ENCODE measurements around the gene SIAH2. TPM values are rescaled to one million over a fixed set of nuclear protein-coding genes. Genes with fewer than 3 reads are reported as not detected.

The SIAH2 gene
- polyA plus RNA-seq, 4 donors = 19.2 to 21.2 (median 19.9) TPM

DNA sequence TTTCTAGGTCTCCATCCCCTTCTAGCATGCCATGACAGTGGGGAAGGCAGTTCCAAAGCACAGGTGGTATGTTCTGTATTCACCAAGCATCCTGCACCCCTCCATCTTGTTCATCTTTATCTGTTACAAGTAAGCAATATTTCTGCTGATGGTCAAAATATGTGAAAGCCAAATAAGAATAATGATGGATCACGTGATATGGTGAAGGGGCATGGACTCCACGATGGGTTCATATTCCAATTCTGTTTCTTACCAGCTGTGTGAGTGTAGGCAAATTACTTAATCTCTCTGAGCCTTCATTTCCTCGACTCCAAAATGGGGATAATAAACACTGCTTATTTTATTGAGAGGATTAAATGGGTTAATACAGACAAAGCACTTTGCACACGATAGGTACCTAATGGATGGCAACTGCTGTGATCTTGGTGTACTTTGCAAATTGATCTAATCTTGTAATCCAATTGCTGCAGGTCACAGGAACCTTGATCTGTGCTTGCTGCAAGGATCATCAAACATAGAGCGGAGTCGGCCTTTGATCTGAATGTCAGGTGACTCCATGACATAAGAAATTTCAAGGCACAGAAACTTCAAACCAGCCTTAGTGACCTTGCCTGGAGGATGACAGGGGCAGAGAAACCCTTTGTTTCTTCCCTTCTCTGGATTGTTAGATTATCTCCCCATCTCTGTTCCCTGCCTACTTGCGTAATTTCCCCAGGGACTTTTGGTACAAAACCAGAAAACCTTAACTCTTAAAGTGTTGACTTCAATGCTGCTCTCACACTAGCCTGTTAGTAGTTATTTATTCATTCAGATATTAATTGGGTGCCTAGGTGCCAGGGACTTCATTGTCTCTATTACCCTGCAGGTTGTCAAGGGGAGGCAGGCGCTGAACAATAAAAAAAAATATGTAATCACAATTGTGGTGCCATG, 25.8 kb downstream of the SIAH2 start:
- no peak for DNase-seq (ENCODE audit: low read depth in 4 of 4, low spot score in 3 of 4)

DNA sequence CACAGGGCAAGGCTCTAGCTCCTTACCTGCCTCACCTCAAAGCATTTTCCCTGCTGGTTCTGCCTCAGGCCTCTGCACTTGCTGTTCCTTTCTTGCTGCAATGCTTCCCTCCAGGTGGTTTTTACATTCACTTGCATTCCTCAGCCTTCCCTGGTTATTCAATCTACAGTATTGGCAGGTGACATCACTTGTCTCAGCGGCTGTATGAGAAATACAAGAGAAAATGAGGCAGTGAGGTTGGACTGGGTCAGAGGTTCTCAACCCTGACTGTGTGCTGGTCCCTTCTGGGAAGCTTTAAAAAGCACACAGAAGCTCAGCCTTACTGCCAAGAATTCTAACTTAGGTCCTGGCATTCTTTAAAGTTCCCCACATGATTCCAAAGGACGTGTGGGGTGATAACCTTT, 26.7 kb downstream of the SIAH2 start:
- DNase-seq (ENCODE audit: low read depth in 4 of 4, low spot score in 3 of 4) = no peak

DNA sequence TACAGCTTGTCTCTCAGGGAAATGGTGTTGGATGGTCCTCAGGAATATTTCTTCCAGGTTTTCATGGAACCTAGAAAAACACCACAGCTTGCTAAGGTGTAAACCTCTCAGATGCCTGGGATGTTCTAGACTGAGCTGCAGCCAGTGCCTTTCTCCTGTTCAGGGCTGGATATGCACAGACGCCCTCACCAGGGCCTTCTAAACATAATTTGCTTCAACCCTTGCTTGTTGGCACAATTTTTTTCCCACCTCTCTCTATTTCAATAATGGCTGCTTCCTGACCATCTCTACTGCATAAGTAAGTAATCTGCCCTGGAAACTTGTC, 28.2 kb downstream of the SIAH2 start:
- DNase-seq (ENCODE audit: low read depth in 4 of 4, low spot score in 3 of 4) = no peak

DNA sequence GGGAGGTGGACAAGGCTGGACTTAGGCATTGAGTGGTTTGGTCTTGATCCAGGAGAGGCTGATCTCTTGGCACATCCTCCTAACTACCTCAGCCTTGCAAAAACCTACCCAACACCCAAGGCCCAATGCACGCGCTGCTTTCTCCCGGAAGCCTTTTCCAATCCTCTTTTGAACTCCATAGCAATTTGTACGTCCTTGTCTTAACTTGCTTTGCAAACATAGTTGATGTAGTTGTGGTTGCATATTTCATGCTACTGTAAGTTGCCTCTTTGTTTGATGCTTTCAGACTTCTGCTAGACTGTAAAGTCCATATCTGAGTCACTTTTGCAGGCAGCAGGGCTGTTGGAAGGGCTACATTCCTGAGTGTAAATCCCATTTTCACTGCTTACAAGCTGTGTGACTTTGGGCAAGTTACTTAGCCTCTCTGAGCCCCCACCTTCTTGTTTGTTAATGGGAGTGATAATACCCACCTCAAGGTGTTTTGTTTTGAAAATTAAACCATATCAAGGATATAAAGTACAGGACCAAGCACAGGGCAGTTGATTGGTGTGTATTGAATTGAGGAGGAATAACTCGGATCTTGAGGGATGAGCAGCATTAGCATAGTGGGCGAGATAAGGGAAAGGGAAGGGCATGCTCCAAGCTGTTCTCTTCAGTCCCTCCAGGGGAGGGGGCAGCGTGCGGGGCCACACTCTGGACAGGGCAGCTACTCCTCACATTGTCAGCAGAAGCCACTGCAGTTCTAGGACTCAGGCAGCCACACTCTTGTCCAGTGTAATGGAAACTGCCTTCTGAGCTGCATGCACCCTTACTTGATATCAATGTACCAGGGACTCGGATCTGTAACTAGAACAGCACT, 28.8 kb downstream of the SIAH2 start:
- DNase-seq (ENCODE audit: low read depth in 4 of 4, low spot score in 3 of 4) = no peak

DNA sequence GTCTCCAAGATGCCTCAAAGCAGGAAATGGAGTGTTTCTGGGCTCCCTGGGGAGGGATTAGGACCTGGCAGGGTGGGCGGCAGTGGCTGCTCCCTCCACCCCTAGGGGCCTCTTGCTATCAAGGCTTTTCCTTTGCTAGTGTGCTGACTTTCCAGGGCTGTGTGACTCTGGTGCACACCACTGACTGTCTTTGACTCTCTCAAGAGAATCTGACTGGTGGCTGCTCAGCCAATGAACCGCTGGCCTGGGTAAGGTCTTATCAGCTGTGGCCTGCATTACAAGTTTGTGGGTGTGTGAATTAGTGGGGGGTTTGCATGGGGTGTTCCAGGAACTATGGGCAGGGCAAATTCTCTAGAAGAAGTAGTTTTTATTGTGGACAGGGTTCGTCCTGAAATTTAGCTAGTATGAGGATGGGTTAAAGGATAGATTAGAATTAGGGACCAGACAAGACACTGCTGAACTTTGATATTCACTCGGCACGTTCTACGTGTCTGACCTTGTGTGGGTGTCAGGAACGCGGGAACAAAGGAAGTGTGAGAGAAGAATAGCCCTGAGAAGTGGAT, 29.5 kb downstream of the SIAH2 start:
- DNase-seq (ENCODE audit: low read depth in 4 of 4, low spot score in 3 of 4) = no peak

DNA sequence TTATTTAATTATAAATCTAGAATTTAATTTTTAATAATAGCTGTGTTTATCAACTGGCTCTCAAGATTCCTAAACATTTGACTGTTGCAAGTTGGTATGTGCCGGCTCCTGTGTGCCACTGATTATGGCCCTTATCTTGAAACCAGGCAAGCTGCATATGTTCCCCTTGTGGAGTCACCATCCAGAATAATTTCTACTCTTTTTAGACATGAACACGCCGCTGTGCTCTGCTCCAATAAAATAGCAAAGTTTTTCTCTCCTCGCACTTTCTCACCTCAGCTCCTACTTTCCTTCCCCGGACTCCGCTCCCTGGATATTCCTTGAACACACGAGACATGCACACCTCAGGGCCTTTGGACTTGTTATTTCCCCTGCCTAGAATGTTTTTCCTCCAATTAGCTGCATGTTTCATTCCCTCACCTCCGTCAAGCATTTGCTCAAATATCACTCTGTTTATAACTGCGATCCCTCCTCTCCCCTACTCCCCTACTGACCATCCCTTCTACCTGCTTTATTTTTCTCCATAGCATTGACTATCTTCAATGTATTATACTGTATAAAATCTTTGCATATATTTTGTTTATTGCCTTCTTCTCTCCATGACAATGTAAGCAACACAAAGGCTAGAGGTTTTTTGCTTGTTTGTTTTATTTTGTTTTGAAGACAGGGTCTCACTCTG, 33.1 kb downstream of the SIAH2 start:
- no peak for DNase-seq (ENCODE audit: low read depth in 4 of 4, low spot score in 3 of 4)

DNA sequence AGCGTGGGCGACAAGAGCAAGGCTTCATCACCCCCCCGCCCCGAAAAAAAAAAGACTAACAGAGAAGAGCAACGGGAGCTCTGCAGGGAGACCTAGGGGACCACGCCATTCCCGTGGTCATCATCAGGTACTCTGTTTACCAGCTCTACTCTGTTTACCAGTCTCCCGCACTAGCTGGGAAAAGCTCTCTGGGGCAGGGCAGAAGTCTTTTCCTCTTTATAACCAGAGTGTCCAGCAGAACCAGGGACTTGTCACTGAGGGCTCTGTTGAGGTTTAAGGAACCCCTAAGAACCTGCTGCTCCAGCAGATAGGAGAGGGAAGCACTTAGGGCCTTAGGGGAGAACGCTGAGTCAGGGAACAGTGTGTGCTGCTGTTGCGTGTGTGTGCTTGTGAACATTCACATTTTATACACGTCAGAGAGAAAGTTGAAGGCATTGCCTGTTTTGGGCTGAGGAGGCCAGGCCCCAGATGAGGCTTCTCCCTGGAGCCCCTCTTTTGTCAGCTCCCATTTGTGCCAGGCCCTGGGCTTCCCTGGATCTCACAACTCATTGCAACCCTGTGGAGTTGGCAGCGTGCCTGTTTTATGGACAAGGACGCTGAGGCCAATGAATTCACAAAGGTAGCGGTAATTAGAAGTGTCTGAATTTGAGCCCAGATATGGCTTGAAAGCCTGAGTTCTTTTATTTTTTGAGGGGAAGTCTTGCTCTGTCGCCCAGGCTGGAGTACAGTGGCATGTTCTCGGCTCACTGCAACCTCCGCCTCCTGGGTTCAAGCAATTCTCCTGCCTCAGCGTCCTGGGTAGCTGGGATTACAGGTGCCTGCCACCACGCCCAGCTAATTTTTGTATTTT, 35.1 kb downstream of the SIAH2 start:
- DNase-seq (ENCODE audit: low read depth in 4 of 4, low spot score in 3 of 4) = no peak

DNA sequence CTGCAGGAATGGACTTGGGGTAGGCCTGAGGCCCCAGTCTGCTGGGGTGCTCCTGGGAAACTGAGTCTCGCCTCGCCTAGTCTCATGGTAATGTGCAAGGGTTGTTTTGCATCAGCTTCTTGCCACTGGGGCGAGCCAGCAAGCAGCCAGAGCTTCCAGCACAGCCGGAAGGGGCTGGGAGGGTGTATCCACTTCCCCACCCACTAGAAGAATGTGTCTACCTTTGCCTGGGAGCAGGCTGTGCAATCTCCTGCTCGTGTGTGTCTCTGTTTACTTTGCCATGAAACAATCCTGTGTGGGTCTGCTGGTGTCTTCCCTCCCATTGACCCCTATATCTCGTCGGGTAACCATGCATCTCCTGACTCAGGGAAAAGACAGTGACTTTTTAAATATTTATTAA, 37.4 kb downstream of the SIAH2 start:
- no peak for DNase-seq (ENCODE audit: low read depth in 4 of 4, low spot score in 3 of 4)

DNA sequence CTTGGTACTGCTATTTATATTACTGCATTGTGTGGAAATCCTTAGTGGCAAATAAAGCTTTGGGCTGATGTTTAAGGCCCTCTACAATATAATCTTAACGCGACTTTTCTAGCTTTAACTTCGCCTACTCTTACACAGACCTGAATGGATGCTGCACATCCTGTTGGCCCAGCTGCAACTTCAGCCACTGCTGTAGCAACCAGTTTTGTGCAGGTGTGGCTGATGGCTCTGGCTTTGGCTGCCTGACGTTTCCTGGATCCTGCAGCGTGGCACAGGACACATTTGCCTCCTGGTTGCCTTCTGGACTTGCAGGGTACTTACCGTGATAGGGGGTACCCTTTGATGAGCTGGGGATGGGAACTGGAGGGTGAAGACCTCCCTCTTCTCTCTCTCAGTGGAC, 39.0 kb downstream of the SIAH2 start:
- no peak for DNase-seq (ENCODE audit: low read depth in 4 of 4, low spot score in 3 of 4)

DNA sequence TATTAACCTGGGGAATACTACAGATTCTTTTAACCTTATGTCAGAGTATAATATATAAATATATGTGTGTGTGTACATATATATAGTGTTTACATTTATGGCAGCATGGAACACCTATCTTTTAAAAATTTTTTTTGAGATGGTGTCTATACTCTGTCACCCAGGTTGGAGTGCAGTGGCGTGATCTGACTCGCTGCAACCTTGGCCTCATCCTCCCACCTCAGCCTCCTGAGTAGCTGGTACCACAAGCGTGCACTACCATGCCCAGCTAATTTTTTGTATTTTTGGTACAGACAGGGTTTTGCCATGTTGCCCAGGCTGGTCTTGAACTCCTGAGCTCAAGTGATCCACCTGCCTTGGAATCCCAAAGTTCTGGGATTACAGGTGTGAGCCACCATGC, 40.7 kb downstream of the SIAH2 start:
- no peak for DNase-seq (ENCODE audit: low read depth in 4 of 4, low spot score in 3 of 4)

DNA sequence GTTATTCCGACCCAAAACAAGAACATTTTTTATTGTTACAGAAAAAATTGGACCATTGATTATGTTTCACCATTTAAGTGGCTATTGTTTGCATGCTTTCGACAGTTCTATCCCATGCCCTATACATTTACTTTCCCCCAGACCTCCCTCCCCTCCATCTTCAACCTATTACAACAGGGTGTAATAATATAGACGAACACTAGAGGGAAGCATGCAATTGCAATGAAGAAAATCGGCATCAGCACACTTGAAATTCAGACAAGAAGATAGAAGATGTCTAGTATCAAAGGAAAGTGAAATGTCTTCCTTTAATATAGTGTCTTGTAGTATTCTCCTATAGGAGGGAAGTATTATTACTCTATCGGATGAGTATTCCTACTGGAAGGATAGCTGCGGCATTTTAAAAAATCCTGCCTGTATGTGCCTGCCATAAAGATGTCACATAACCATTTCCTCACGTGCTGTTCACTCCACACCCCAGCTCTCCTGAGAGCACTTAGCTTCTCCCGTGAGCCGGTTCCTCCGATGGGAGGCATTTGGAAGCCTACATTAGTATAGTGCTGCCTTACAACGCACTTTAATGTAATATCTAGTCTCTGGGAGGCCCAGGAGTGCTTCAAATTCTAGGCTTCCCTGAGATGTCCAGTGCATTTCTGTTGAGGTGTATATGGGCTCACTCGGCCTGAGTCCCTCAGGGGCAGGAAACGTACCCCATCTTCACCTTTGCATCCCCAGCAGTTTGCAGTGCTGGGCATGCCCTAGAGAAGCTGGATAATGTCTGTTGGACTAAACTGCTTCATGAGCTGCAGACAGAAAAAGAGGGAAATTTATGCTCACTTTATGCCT, 41.5 kb downstream of the SIAH2 start:
- DNase-seq (ENCODE audit: low read depth in 4 of 4, low spot score in 3 of 4) = peak in 2 of 4 donors; percentile 45 to 47

DNA sequence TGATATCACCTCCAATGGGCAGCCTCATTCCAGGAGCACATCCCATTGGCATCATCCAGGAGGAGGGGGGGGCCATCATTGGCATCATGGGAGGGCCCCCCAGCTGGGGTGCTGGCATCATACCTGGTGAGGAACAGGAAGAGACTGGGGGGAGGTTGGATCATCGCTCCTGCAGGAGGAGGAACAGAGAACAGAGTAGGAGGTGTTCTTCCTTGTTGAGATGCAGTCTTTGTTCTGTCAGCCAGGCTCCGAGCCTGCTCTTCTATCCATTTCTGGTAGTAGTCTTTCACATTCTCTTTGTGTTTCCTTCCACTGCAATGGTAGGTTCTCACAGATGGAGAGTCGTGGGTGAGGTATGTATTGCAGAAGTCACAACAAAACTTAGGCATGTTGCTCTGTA, 42.5 kb downstream of the SIAH2 start:
- no peak for DNase-seq (ENCODE audit: low read depth in 4 of 4, low spot score in 3 of 4)

DNA sequence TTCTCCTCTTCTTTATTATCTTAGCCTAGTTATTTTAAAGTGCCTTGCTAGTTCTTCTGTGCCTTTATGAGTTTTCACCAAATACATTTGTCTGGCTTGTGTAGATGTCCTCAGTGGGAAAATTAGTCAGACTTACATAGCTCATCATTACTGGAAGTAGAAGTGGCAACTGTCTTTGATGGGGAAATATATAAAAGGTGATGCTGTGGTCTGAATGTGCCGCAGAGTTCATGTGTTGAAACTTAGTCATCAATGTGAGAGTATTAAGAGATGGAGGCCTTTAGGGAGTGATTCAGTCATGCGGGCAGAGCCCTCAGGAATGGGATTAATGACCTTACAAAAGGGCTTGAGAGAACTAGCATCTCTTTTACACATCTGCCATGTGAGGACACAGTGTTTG, 52.9 kb downstream of the SIAH2 start:
- no peak for DNase-seq (ENCODE audit: low read depth in 4 of 4, low spot score in 3 of 4)

DNA sequence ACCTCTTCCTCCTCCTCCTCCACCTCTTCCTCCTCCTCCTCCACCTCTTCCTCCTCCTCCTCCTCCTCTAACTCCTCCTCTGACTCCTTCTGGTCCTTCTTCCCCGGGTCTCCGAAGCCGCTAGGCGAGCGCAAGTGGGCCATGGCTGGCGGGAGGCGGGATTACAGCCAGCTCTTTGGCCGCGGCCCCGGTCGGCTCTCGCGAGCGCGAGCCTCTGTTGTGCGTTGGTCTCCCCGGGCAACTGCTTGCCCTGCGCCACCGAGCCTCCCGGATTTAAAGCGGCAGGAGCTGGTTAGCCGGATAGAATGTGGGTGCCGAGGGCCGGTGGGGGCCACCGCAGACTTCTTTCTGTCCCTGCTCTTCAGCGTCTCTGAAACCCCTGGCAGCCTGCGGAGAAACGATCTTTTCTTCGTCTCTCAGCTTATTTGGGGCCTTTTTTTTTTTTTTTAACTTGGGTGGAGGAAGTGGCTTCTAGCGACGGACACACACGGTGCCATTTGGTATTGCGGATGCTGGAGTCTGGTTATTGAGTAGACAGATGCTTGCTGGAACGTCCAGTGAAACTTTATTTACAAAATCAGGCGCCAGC, 59.1 kb downstream of the SIAH2 start, which contains the start of gene ERICH6:
ERICH6 (minus strand) TSS at position 165 of the 589 bp plus-strand sequence; CDS start at position 143, 22 bp downstream.
- DNase-seq (ENCODE audit: low read depth in 4 of 4, low spot score in 3 of 4) = peak; percentile 79 to 86 (median 84)

DNA sequence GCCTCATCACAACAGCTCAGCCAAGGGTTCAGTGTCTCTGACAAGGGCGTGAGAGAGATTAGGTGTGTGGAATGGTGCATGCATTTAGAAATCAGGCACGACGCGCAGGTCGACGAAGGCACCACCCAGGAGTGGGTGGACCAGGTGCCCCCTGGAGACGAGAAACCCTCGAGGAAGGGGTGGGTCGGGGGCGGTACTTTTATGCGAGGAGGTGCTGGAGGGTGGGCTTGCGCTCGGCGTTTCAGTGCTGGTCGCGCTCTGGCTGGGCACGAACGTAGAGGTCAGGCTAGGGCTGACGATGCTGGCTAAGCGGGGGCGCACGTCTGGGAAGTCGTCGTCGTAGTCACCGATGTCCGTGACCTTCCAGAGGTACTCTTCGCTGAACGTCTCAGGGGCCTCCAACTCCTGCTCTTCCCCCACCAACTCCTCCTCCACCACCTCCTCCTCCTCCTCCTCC, 59.6 kb downstream of the SIAH2 start:
- peak in 1 of 4 donors; percentile 32 for DNase-seq (ENCODE audit: low read depth in 4 of 4, low spot score in 3 of 4)

DNA sequence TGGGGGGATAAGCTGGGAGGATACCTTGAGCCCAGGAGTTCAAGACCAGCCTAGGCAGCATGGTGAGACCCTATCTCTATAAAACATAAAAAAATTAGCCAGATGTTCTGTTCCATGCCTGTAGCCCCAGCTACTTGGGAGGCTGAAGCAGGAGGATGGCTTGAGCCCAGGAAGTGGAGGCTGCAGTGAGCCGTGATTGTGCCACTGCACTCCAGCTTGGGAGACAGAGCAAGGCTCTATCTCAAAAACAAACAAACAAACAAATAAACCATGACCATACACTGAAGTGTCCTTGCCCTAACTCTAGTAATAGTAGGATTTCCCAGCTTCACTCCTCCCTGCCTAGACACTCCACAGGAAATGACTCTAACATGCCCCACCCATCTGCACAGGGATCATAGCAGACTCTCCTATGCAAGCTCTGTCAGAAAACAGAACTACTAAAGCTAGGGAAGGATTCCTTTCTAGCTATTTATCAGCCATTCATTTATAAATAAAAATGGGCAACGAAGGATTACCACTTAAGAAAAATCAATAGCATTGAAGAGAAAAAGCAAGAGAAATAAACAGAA, 63.8 kb downstream of the SIAH2 start:
- DNase-seq (ENCODE audit: low read depth in 4 of 4, low spot score in 3 of 4) = no peak

DNA sequence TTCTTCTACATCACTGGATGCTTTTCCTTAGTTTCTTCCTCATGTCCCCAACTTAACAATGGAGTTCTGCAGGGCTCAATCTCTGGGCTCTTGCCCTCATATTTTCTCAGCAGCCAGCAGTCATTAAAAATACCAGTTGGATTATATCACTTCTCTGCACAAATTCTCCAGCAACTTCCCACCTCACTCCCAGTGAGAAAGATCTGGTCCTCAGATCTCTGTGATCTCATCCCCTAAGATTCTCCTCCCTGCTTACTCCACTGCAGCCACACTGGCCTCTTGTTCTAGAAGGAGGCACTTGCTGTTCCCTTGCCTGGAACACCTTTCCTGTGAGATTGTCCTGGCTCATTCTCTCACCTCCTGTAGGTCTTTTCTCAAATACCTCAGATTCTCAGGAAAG, 65.3 kb downstream of the SIAH2 start:
- DNase-seq (ENCODE audit: low read depth in 4 of 4, low spot score in 3 of 4) = no peak

DNA sequence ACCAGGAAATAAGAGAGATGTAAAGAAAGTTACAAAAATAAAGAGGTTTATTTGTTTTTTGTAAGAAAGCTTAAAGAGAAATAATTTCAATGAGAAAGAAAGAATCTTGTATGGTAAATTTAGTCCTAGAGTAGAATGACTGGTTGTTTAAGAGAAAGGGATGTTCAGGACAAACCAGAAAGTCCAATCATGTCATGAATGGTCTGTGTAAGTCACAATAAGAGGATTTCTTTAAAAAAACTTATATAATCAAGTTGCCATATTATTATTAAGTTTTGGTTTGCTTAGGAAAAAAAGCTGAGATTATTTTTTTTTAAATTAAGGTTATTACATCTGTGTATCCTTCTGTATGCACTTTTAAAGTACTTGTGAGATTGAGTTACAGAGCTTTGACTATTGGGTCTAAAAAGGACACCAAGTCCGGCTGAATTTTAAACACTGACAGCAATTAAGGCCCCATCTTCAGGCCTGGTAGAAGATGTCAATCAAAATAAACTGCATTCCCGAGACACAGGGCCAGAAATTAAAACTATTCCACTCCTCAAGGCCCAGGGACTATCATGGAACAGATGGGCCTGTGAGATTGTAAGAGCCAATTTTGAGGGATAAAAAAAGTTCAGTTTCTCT, 71.4 kb downstream of the SIAH2 start:
- no peak for DNase-seq (ENCODE audit: low read depth in 4 of 4, low spot score in 3 of 4)

All from right renal pelvis (tissue), 4 donors.